HepG2 (cell line): ENCODE results near the gene MYO3B.

Experiments used
- ESRRA ChIP-seq: sonication (generic); formaldehyde crosslinking; IDR thresholded peaks from 2 replicates; pipeline ENCODE4 v1.5.1; 2020; ENCODE audit warnings: mild to moderate bottlenecking, low read depth, missing genetic modification reagents
- POLR2A ChIP-seq, 2 experiments: IDR thresholded peaks; 2 replicates each; pipeline ENCODE4 v1.6.1; 2011; ENCODE audit warnings: low read depth in 2 of 2, low read length in 2 of 2, mild to moderate bottlenecking in 1 of 2, moderate library complexity in 1 of 2; ENCODE audit not compliant: insufficient read depth in 1 of 2

GRCh38 chr2:170386554-170386953 is 208.6 kb downstream of the MYO3B start:
- TF ChIP-seq POLR2A (IDR thresholded peaks at IDR 0.05; ENCODE audit: insufficient read depth in 1 of 2, low read depth in 2 of 2, low read length in 2 of 2), result no peak
- TF ChIP-seq ESRRA (CRISPR knock-in tag), result no peak
